WERI-Rb-1 (cell line): ENCODE data around the gene TOX3.

ENCODE experiments used
- DNase-seq: peaks from one replicate; pipeline ENCODE4 v3.0.0-alpha.2; 2020
- H3K27ac ChIP-seq: fragments of 250-450 bp; sonication (Bioruptor Pico); 2 replicates; pipeline ENCODE4 v1.5.1; 2020; ENCODE audit warnings: mild to moderate bottlenecking, moderate library complexity
- H3K27me3 ChIP-seq: fragments of 250-450 bp; sonication (Bioruptor Pico); 2 replicates; pipeline ENCODE4 v1.5.1; 2021; ENCODE audit warnings: mild to moderate bottlenecking, low read depth, moderate library complexity; ENCODE audit not compliant: insufficient read depth, severe bottlenecking
- H3K36me3 ChIP-seq: fragments of 250-450 bp; sonication (Bioruptor Pico); 2 replicates; pipeline ENCODE4 v1.5.1; 2020; ENCODE audit warnings: mild to moderate bottlenecking, moderate library complexity
- H3K4me3 ChIP-seq: 2 replicates; pipeline ENCODE4 v1.5.1; 2011; ENCODE audit warnings: low read depth, mild to moderate bottlenecking, control low read depth, low read length
- H3K9me3 ChIP-seq: fragments of 250-450 bp; sonication (Bioruptor Pico); 2 replicates; pipeline ENCODE4 v1.5.1; 2021; ENCODE audit warnings: mild to moderate bottlenecking, moderate library complexity; ENCODE audit not compliant: severe bottlenecking
- TF ChIP-seq, protein P1 (sequence below): IDR thresholded peaks from 2 replicates; pipeline ENCODE4 v1.5.1; 2011; ENCODE audit warnings: low read depth, mild to moderate bottlenecking, control low read depth, inconsistent platforms, low read length

Gene TOX3

DNA sequence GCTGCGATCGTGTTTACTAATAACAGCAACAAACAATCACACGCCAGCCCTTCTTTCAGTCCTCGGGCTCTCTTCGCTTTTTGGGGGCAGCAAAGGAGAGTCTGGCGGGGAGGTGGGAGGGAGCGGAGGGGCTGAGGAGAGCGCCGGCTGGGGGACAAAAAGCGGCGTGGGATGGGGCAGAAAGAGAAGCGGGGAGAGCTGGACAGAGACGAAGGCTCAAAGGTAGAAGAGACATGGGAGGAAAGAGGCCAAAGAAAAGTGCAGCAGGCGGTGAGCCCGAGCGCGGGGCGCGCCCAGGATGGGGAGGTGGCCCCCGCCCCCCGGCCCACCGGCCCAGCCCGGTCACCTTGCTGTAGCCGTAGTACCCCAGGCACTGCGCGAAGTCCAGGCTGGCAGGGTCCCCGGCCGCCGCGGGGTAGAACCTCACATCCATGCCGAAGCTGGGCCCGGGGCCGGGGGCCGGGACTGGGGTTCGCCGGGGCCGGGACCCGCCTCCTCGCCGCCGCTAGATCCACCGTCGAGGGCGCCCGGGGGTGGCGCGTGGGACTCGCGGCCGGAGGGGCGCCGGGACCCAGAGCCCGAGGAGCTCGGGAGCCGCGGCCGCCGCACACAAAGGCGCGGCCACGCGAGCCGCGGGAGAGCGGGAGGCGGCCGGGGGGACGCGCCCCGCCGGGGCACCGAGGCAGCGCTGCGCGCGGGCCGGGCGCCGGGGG is 496 bp downstream of the TOX3 start:
- no peaks in the 10 kb centered on the region for H3K27me3 ChIP-seq
- peak; percentile 9 for DNase-seq
- peak overlapping the region; percentile 62 for H3K4me3 ChIP-seq
- H3K9me3 ChIP-seq = no peaks in the 10 kb centered on the region
- peak overlapping the region; percentile 61 for H3K27ac ChIP-seq
- no peaks in the 10 kb centered on the region for H3K36me3 ChIP-seq
- TF ChIP-seq, protein P1, sequence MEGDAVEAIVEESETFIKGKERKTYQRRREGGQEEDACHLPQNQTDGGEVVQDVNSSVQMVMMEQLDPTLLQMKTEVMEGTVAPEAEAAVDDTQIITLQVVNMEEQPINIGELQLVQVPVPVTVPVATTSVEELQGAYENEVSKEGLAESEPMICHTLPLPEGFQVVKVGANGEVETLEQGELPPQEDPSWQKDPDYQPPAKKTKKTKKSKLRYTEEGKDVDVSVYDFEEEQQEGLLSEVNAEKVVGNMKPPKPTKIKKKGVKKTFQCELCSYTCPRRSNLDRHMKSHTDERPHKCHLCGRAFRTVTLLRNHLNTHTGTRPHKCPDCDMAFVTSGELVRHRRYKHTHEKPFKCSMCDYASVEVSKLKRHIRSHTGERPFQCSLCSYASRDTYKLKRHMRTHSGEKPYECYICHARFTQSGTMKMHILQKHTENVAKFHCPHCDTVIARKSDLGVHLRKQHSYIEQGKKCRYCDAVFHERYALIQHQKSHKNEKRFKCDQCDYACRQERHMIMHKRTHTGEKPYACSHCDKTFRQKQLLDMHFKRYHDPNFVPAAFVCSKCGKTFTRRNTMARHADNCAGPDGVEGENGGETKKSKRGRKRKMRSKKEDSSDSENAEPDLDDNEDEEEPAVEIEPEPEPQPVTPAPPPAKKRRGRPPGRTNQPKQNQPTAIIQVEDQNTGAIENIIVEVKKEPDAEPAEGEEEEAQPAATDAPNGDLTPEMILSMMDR = no peak

DNA sequence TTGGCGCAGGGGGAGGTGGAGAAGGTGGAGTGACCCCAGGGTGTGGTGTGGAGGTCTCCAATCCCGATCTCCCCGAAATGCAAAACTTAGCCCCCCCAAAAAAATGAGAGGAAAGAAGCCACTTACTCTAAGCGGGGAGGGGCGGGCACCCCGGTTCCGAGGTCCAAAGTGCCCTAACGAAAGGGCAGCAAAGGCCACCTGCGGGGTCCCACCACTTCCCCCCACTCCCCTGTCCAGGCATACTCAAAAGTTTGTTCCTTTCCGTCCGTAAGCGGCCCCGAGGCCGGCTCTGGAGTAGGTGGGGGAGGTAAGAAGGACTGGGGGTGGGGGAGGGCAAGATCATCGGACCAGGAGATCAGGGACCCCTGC is 1.1 kb downstream of the TOX3 start:
- peak overlapping the region; percentile 62 for H3K4me3 ChIP-seq
- no peaks in the 10 kb centered on the region for H3K36me3 ChIP-seq
- TF ChIP-seq, protein P1 = no peak
- no peaks in the 10 kb centered on the region for H3K9me3 ChIP-seq
- no peak overlapping the region for H3K27ac ChIP-seq
- DNase-seq = no peak
- no peaks in the 10 kb centered on the region for H3K27me3 ChIP-seq

GRCh38 chr16:52545222-52545897 is 1.6 kb downstream of the TOX3 start:
- no peak for DNase-seq
- Histone ChIP-seq H3K27me3 (no peaks in the 10 kb centered on the region), H3K4me3 (peak overlapping the region; percentile 62), H3K36me3 (no peaks in the 10 kb centered on the region), H3K27ac (no peak overlapping the region), H3K9me3 (no peaks in the 10 kb centered on the region)
- TF ChIP-seq, protein P1 = no peak

- TF ChIP-seq, protein P1 = no peak
- no peak for DNase-seq
- Histone ChIP-seq H3K36me3 (no peaks in the 10 kb centered on the region), H3K27ac (no peak overlapping the region), H3K9me3 (no peaks in the 10 kb centered on the region), H3K4me3 (peak overlapping the region; percentile 62), H3K27me3 (no peaks in the 10 kb centered on the region)
Observed at GRCh38 chr16:52544703-52545102, 2.2 kb downstream of the TOX3 start.

- Histone ChIP-seq H3K4me3 (no peak overlapping the region), H3K36me3 (no peaks in the 10 kb centered on the region), H3K27ac (no peak overlapping the region), H3K27me3 (no peaks in the 10 kb centered on the region), H3K9me3 (no peaks in the 10 kb centered on the region)
- DNase-seq = no peak
- TF ChIP-seq, protein P1 = no peak
Observed at GRCh38 chr16:52543654-52544053, 3.3 kb downstream of the TOX3 start.
